H1 (cell line): ENCODE measurements around the gene C2CD4C. TPM values are rescaled to one million over a fixed set of nuclear protein-coding genes. Genes with fewer than 3 reads are reported as not detected.

Source experiments
- CTCF ChIA-PET: fragments of 300-600 bp; sonication (Branson Sonifier 250); formaldehyde crosslinking; loops from one replicate; lab custom pipeline; 2021; ENCODE audit not compliant: partially characterized antibody; lab: Charles Lee
- POLR2A ChIA-PET: fragments of 300-600 bp; sonication (Branson Sonifier 250); formaldehyde crosslinking; loops from one replicate; lab custom pipeline; 2021; ENCODE audit warnings: inconsistent platforms; ENCODE audit not compliant: partially characterized antibody; lab: Charles Lee
- DNase-seq, 2 experiments: peaks; one replicate each; pipeline versions ENCODE4 v3.0.0 to v3.0.0-alpha.2; 2010 to 2022; ENCODE audit warnings: low spot score in 2 of 2, low read depth in 1 of 2, mixed read lengths in 1 of 2
- FAIRE-seq: peaks from 2 replicates; lab custom pipeline; 2011; peaks lifted over from hg19 to GRCh38; lab: Jason Lieb, UNC
- H2AFZ ChIP-seq: 2 replicates; pipeline ENCODE4 v1.8.1; 2012; ENCODE audit warnings: low read length, inconsistent platforms
- H2AK5ac ChIP-seq: 2 replicates; pipeline ENCODE4 v1.6.1; 2013; ENCODE audit warnings: low read depth, low read length
- H2BK120ac ChIP-seq: replicated peaks from 2 replicates; pipeline ENCODE3; 2013; ENCODE audit warnings: low read depth, low read length, inconsistent platforms
- H2BK12ac ChIP-seq: 2 replicates; pipeline ENCODE4 v1.6.1; 2013; ENCODE audit warnings: low read depth, low read length
- H2BK15ac ChIP-seq: 2 replicates; pipeline ENCODE4 v1.6.1; 2013; ENCODE audit warnings: low read length
- H2BK20ac ChIP-seq: 2 replicates; pipeline ENCODE4 v1.6.1; 2013; ENCODE audit warnings: low read length
- H2BK5ac ChIP-seq: 2 replicates; pipeline ENCODE4 v1.6.1; 2013; ENCODE audit warnings: low read depth, low read length
- H3K14ac ChIP-seq: 2 replicates; pipeline ENCODE4 v1.6.1; 2013; ENCODE audit warnings: inconsistent platforms; ENCODE audit not compliant: insufficient read length
- H3K18ac ChIP-seq: 2 replicates; pipeline ENCODE4 v1.6.1; 2013; ENCODE audit warnings: low read length; ENCODE audit errors: extremely low read depth
- H3K23ac ChIP-seq: 2 replicates; pipeline ENCODE4 v1.6.1; 2013; ENCODE audit warnings: inconsistent platforms; ENCODE audit not compliant: insufficient read length
- H3K23me2 ChIP-seq: 2 replicates; pipeline ENCODE4 v1.6.1; 2013; ENCODE audit warnings: low read depth, low read length
- H3K27ac ChIP-seq: 2 replicates; pipeline ENCODE4 v1.6.1; 2011; ENCODE audit warnings: low read depth, low read length, inconsistent platforms
- H3K27me3 ChIP-seq, 4 experiments: replicated peaks in 1 of 4; 1 replicate in 1 of 4; 2 replicates in 3 of 4; pipeline versions ENCODE4 v1.6.1 to v1.8.1; 2011 to 2013; ENCODE audit warnings: low read length in 3 of 4, mild to moderate bottlenecking in 3 of 4, inconsistent platforms in 2 of 4, mixed read lengths in 2 of 4, moderate library complexity in 1 of 4; ENCODE audit not compliant: control insufficient read depth in 3 of 4, insufficient read depth in 3 of 4; ENCODE audit errors: extremely low read depth in 1 of 4
- H3K36me3 ChIP-seq, 4 experiments: 2 replicates each; pipeline versions ENCODE4 v1.6.1 to v1.8.1; 2011 to 2013; ENCODE audit warnings: mild to moderate bottlenecking in 4 of 4, low read length in 3 of 4, moderate library complexity in 2 of 4, control low read depth in 1 of 4, inconsistent platforms in 1 of 4; ENCODE audit not compliant: insufficient read depth in 4 of 4, control insufficient read depth in 2 of 4
- H3K4ac ChIP-seq: replicated peaks from 2 replicates; pipeline ENCODE3; 2013; ENCODE audit warnings: low read length, low read depth, mixed read lengths, inconsistent platforms; ENCODE audit not compliant: insufficient read length
- H3K4me1 ChIP-seq, 4 experiments: replicated peaks in 1 of 4; 1 replicate in 1 of 4; 2 replicates in 3 of 4; pipeline versions ENCODE4 v1.6.1 to v1.8.1; 2011 to 2013; ENCODE audit warnings: low read length in 3 of 4, inconsistent platforms in 2 of 4, mixed read lengths in 1 of 4; ENCODE audit not compliant: insufficient read depth in 4 of 4, control insufficient read depth in 3 of 4
- H3K4me2 ChIP-seq, 2 experiments: 2 replicates each; pipeline versions ENCODE4 v1.6.1 to v1.8.1; 2011 to 2013; ENCODE audit warnings: low read depth in 2 of 2, low read length in 2 of 2, control low read depth in 1 of 2, inconsistent platforms in 1 of 2, mild to moderate bottlenecking in 1 of 2; ENCODE audit not compliant: insufficient read depth in 1 of 2
- H3K4me3 ChIP-seq, 4 experiments: fragments of 200-600, 300-600 bp in 1 of 4; sonication (generic), shearing (Covaris generic), sonication (Bioruptor Twin) in 1 of 4; 2 replicates each; pipeline versions ENCODE4 v1.5.1 to v1.8.1; 2011 to 2016; ENCODE audit warnings: low read length in 4 of 4, low read depth in 3 of 4, control low read depth in 2 of 4, inconsistent platforms in 2 of 4, mild to moderate bottlenecking in 2 of 4, mixed read lengths in 1 of 4, moderate library complexity in 1 of 4; ENCODE audit not compliant: insufficient read depth in 2 of 4; ENCODE audit errors: extremely low read depth in 1 of 4
- H3K56ac ChIP-seq: replicated peaks from 2 replicates; pipeline ENCODE3; 2013; ENCODE audit warnings: low read depth, mild to moderate bottlenecking, mixed read lengths, low read length, inconsistent platforms; ENCODE audit not compliant: insufficient read length
- H3K79me1 ChIP-seq: 2 replicates; pipeline ENCODE4 v1.6.1; 2013; ENCODE audit warnings: low read depth, low read length, control low read depth
- H3K79me2 ChIP-seq, 2 experiments: 2 replicates each; pipeline versions ENCODE4 v1.6.1 to v1.8.1; 2012 to 2013; ENCODE audit warnings: low read length in 2 of 2, mild to moderate bottlenecking in 2 of 2, inconsistent platforms in 1 of 2; ENCODE audit not compliant: insufficient read depth in 2 of 2, control insufficient read depth in 1 of 2
- H3K9ac ChIP-seq, 4 experiments: replicated peaks in 1 of 4; 1 replicate in 1 of 4; 2 replicates in 3 of 4; pipeline versions ENCODE4 v1.6.1 to v1.8.1; 2011 to 2013; ENCODE audit warnings: low read depth in 3 of 4, low read length in 3 of 4, control low read depth in 2 of 4, mild to moderate bottlenecking in 2 of 4, moderate library complexity in 2 of 4, inconsistent platforms in 1 of 4; ENCODE audit errors: extremely low read depth in 1 of 4
- H3K9me3 ChIP-seq, 2 experiments: 2 replicates each; pipeline versions ENCODE4 v1.6.1 to v1.8.1; 2012 to 2013; ENCODE audit warnings: mild to moderate bottlenecking in 2 of 2, moderate library complexity in 2 of 2, control low read depth in 1 of 2, inconsistent platforms in 1 of 2, low read depth in 1 of 2, low read length in 1 of 2, mixed read lengths in 1 of 2; ENCODE audit not compliant: insufficient read depth in 2 of 2
- H4K20me1 ChIP-seq, 2 experiments: replicated peaks in 1 of 2; 2 replicates each; pipeline versions ENCODE3 to v1.8.1; 2011 to 2013; ENCODE audit warnings: inconsistent platforms in 2 of 2, low read length in 2 of 2, mild to moderate bottlenecking in 1 of 2; ENCODE audit not compliant: insufficient read depth in 2 of 2, control insufficient read depth in 1 of 2
- H4K5ac ChIP-seq: 2 replicates; pipeline ENCODE4 v1.6.1; 2013; ENCODE audit warnings: low read length, low read depth, mixed read lengths, inconsistent platforms; ENCODE audit not compliant: insufficient read length
- H4K8ac ChIP-seq: 2 replicates; pipeline ENCODE4 v1.8.0; 2013; ENCODE audit warnings: mild to moderate bottlenecking, moderate library complexity, low read length, inconsistent platforms; ENCODE audit not compliant: insufficient read depth; ENCODE audit errors: extremely low read depth
- H4K91ac ChIP-seq: replicated peaks from 2 replicates; pipeline ENCODE3; 2013; ENCODE audit warnings: low read length, mixed read lengths, inconsistent platforms; ENCODE audit not compliant: insufficient read length
- ATF2 ChIP-seq: IDR thresholded peaks from 2 replicates; pipeline ENCODE4 v1.6.1; 2012; ENCODE audit warnings: low read length, inconsistent platforms
- CHD1 ChIP-seq: IDR thresholded peaks from 2 replicates; pipeline ENCODE4 v1.6.1; 2012; ENCODE audit warnings: low read depth, low read length, improper control_type of control experiment
- FOSL1 ChIP-seq: IDR thresholded peaks from 2 replicates; pipeline ENCODE4 v1.6.1; 2011; ENCODE audit warnings: mild to moderate bottlenecking, low read depth, low read length, moderate library complexity; ENCODE audit not compliant: insufficient read depth
- RFX5 ChIP-seq: IDR thresholded peaks from 2 replicates; pipeline ENCODE4 v1.6.1; 2011; ENCODE audit warnings: low read depth, low read length, improper control_type of control experiment, borderline replicate concordance
- WGBS, 2 experiments: shearing (Covaris generic) in 1 of 2; methylation state at CpG; one replicate each; pipeline versions ENCODE4 v1.1.6 to v1.1.7; 2013 to 2015; ENCODE audit warnings: low lambda C conversion rate in 2 of 2, mixed read lengths in 2 of 2, inconsistent platforms in 1 of 2, low coverage in 1 of 2, missing lambda C conversion rate in 1 of 2; ENCODE audit not compliant: insufficient replicate concordance in 2 of 2, insufficient coverage in 1 of 2, insufficient read length in 1 of 2; ENCODE audit errors: extremely low coverage in 1 of 2, missing lambda C conversion rate in 1 of 2; 5-methylcytosine and 5-hydroxymethylcytosine counted together
- polyA plus RNA-seq, 7 experiments: library from polyadenylated mRNA; depleted of rRNA in 3 of 7; stranded (reverse) in 5 of 7; unstranded in 2 of 7; fragments of >200 nt in 5 of 7; fragments of 200-250 nt in 2 of 7; gene quantifications; 1 replicate in 5 of 7; 2 replicates in 1 of 7; 4 replicates in 1 of 7; pipeline versions ENCODE4 v1.2.1 to v1.2.3, GENCODE V29; 2011 to 2013; ENCODE audit warnings: missing spikeins in 2 of 7, mixed read lengths in 2 of 7
- total RNA-seq: library from RNA; stranded (reverse); fragmentation: NEBNext Ultra II Directional; extraction: Animal tissue kit (Norgen Biotek cat#: 25700); gene quantifications from 2 replicates; pipeline ENCODE4 v1.2.1, GENCODE V29; 2021

Gene C2CD4C
- total and polyA plus RNA-seq, 2 of the 8 experiments (the other 6 are each of a cell fraction or from before 2014, with no cell fraction given): 3.8 to 6.3 TPM

- no peak overlapping the region for H2BK120ac ChIP-seq
- H3K4me1 ChIP-seq: no peaks in the 10 kb centered on the region
- H3K79me2 ChIP-seq: no peaks in the 10 kb centered on the region
- no peak overlapping the region for H3K23ac ChIP-seq
- no peak overlapping the region for H4K91ac ChIP-seq
- no peak overlapping the region for H3K4me2 ChIP-seq
- FAIRE-seq (no peak), DNase-seq (no peak)
- no peak overlapping the region for H2BK5ac ChIP-seq
- H3K23me2 ChIP-seq: no peaks in the 10 kb centered on the region
- H4K8ac ChIP-seq: peak overlapping the region; percentile 62; the same call in 1 of the 2 replicates
- H4K20me1 ChIP-seq: no peaks in the 10 kb centered on the region
- no peaks in the 10 kb centered on the region for H3K36me3 ChIP-seq
- no peak overlapping the region for H2AFZ ChIP-seq
- no peak overlapping the region for H3K9ac ChIP-seq
- H2BK12ac ChIP-seq: 0 out of 2 replicates have a peak overlapping the region, but pooled peaks have one; percentile 3
- 89% methylated on average over 23 of the region's 23 CpGs; no CpG with 5 or more reads in 1 of the 2 experiments for WGBS, 2 experiments
- no peak overlapping the region; the same call in 1 of the 2 replicates for H2AK5ac ChIP-seq
- no peak overlapping the region for H3K4me3 ChIP-seq
- no peak overlapping the region for H3K18ac ChIP-seq
- H3K27me3 ChIP-seq: no peaks in the 10 kb centered on the region; a peak in 1 of 7 replicates
- ChIA-PET CTCF (interaction anchor here (1.2 to 2.9 kb wide), 4 partner anchors 9 to 136 kb away, joined by 3 to 16 read pairs (median 4); no protein-coding TSS in a partner anchor), POLR2A (interaction anchor here (1.3 to 1.9 kb wide), 2 partner anchors 12 to 29 kb away, joined by 3 to 4 read pairs; partner anchors contain the start of gene MIER2)
- H3K56ac ChIP-seq: no peak overlapping the region
- no peak overlapping the region for H3K14ac ChIP-seq
- no peaks in the 10 kb centered on the region; a peak in 1 of 4 replicates for H3K9me3 ChIP-seq
- H4K5ac ChIP-seq: no peak overlapping the region
- H2BK15ac ChIP-seq: no peak overlapping the region
- H3K4ac ChIP-seq: no peak overlapping the region
- H3K79me1 ChIP-seq: no peaks in the 10 kb centered on the region
- H2BK20ac ChIP-seq: no peak overlapping the region
- no peak overlapping the region for H3K27ac ChIP-seq
- no peak for TF ChIP-seq RFX5
- no peak for TF ChIP-seq ATF2
- no peak for TF ChIP-seq CHD1
- no peak for TF ChIP-seq FOSL1
These were observed 34.6 kb downstream of the C2CD4C start for GRCh38 chr19:374183-374885.
